HepG2 (cell line): Measurements from ENCODE around the gene CBX2. TPM values are rescaled to one million over a fixed set of nuclear protein-coding genes. Genes with fewer than 3 reads are reported as not detected.

Source experiments
- AHDC1 ChIP-seq: sonication (generic); formaldehyde crosslinking; IDR thresholded peaks from 2 replicates; pipeline ENCODE4 v1.5.1; 2020; ENCODE audit warnings: mild to moderate bottlenecking, missing genetic modification reagents, borderline replicate concordance
- FOSL1 ChIP-seq: sonication (generic); formaldehyde crosslinking; IDR thresholded peaks from 2 replicates; pipeline ENCODE4 v1.9.0; 2021; ENCODE audit warnings: missing genetic modification reagents, borderline replicate concordance
- HIVEP1 ChIP-seq: sonication (generic); formaldehyde crosslinking; IDR thresholded peaks from 2 replicates; pipeline ENCODE4 v1.4.0; 2020; ENCODE audit warnings: mild to moderate bottlenecking, missing genetic modification reagents
- JARID2 ChIP-seq: sonication (generic); formaldehyde crosslinking; IDR thresholded peaks from 2 replicates; pipeline ENCODE4 v1.8.1; 2023; ENCODE audit warnings: missing genetic modification reagents, inconsistent platforms; ENCODE audit not compliant: insufficient replicate concordance
- JUN ChIP-seq: sonication (generic); formaldehyde crosslinking; IDR thresholded peaks from 2 replicates; pipeline ENCODE4 v1.4.0; 2020; ENCODE audit warnings: mild to moderate bottlenecking, missing genetic modification reagents
- KMT2A ChIP-seq: sonication (generic); formaldehyde crosslinking; IDR thresholded peaks from 2 replicates; pipeline ENCODE4 v1.4.0; 2020; ENCODE audit warnings: missing genetic modification reagents
- RERE ChIP-seq: IDR thresholded peaks from 2 replicates; pipeline ENCODE4 v1.6.1; 2016; ENCODE audit warnings: low read depth, missing genetic modification reagents, missing compliant biosample characterization
- ZBTB44 ChIP-seq: sonication (generic); formaldehyde crosslinking; IDR thresholded peaks from 2 replicates; pipeline ENCODE4 v1.4.0; 2020; ENCODE audit warnings: missing genetic modification reagents
- ZNF264 ChIP-seq: sonication (generic); formaldehyde crosslinking; IDR thresholded peaks from 2 replicates; pipeline ENCODE4 v1.4.0; 2020; ENCODE audit warnings: missing genetic modification reagents
- ZNF468 ChIP-seq: sonication (generic); formaldehyde crosslinking; IDR thresholded peaks from 2 replicates; pipeline ENCODE4 v1.8.0; 2022; ENCODE audit warnings: mild to moderate bottlenecking, moderate library complexity, missing genetic modification reagents
- ZNF501 ChIP-seq: sonication (generic); formaldehyde crosslinking; IDR thresholded peaks from 2 replicates; pipeline ENCODE4 v1.5.1; 2020; ENCODE audit warnings: mild to moderate bottlenecking, moderate library complexity, missing genetic modification reagents
- ZXDC ChIP-seq: sonication (generic); formaldehyde crosslinking; IDR thresholded peaks from 2 replicates; pipeline ENCODE4 v1.5.0; 2020; ENCODE audit warnings: mild to moderate bottlenecking, missing genetic modification reagents
- polyA plus RNA-seq, 8 experiments: library from polyadenylated mRNA; depleted of rRNA in 3 of 8; stranded (reverse) in 7 of 8; unstranded in 1 of 8; fragments of >200 nt; fragmentation: Illumina TruSeq in 4 of 8; extraction: Trizol in 4 of 8; gene quantifications; 2 replicates each; pipeline versions ENCODE4 v1.2.1 to v1.2.3, GENCODE V29; 2011 to 2016; ENCODE audit warnings: low read depth in 4 of 8, missing spikeins in 1 of 8, mixed read lengths in 1 of 8; ENCODE audit not compliant: insufficient read depth in 1 of 8
- total RNA-seq, 5 experiments: library from RNA; depleted of rRNA; stranded (reverse); fragments of >200 nt; fragmentation: Illumina TruSeq; extraction: Trizol; gene quantifications; 2 replicates each; pipeline ENCODE4 v1.2.3, GENCODE V29; 2016; ENCODE audit warnings: low read depth in 1 of 5

Gene CBX2
- total and polyA plus RNA-seq, 2 of the 13 experiments (the other 11 are each of a cell fraction or from before 2014, with no cell fraction given): 14.5 to 31.1 TPM

- TF ChIP-seq AHDC1 (CRISPR knock-in tag) (0 out of 2 replicates have a peak, but pooled peaks have one; percentile 11), JUN (CRISPR knock-in tag) (no peak; the same call in 1 of the 2 replicates), HIVEP1 (CRISPR knock-in tag) (peak; percentile 60; the same call in 1 of the 2 replicates), ZXDC (CRISPR knock-in tag) (no peak), RERE (CRISPR knock-in tag) (no peak), ZBTB44 (CRISPR knock-in tag) (no peak), JARID2 (CRISPR knock-in tag) (no peak), KMT2A (CRISPR knock-in tag) (no peak), ZNF264 (CRISPR knock-in tag) (no peak), ZNF468 (no peak), ZNF501 (CRISPR knock-in tag) (0 out of 2 replicates have a peak, but pooled peaks have one; percentile 26), FOSL1 (CRISPR knock-in tag) (no peak)
These were observed 11.3 kb downstream of the CBX2 start (continued) for GRCh38 chr17:79788989-79789942.
